ENCODE data around the gene TRIM50.
"Not testable (repeated sequence)": the region's sequence is repeated elsewhere in the genome, so short reads cannot be mapped to it uniquely, and the experiment has no call there.

Gene TRIM50

GRCh38 chr7:73327922-73328321 is at the start of gene TRIM50, which contains the start of gene FKBP6:
TSS of gene TRIM50 (minus strand) at chr7:73328082. CDS start at chr7:73324787, 3,295 bp downstream.
TSS of gene FKBP6 (plus strand) at chr7:73328161. CDS start at chr7:73328429, 268 bp downstream.
- not testable (repeated sequence) for DNase-seq (ENCODE audit: low read depth)

- DNase-seq (ENCODE audit: low read depth), result no peak
Observed at GRCh38 chr7:73376671-73377412, 49.0 kb upstream of the TRIM50 start.

- DNase-seq (ENCODE audit: low read depth), result not testable (repeated sequence)
Observed at GRCh38 chr7:73376262-73376661, 48.4 kb upstream of the TRIM50 start.

GRCh38 chr7:73373741-73374140 is 45.9 kb upstream of the TRIM50 start:
- DNase-seq (ENCODE audit: low read depth), result no peak

GRCh38 chr7:73369622-73370021 is 41.7 kb upstream of the TRIM50 start:
- DNase-seq (ENCODE audit: low read depth), result no peak

- no peak for DNase-seq (ENCODE audit: low read depth)
Observed at GRCh38 chr7:73369009-73369408, 41.1 kb upstream of the TRIM50 start.

- no peak for DNase-seq (ENCODE audit: low read depth)
Observed at GRCh38 chr7:73366990-73367389, 39.1 kb upstream of the TRIM50 start.

GRCh38 chr7:73366127-73366526 is 38.2 kb upstream of the TRIM50 start:
- no peak for DNase-seq (ENCODE audit: low read depth)

- DNase-seq (ENCODE audit: low read depth), result no peak
Observed at GRCh38 chr7:73364006-73364728, 36.3 kb upstream of the TRIM50 start.

GRCh38 chr7:73363225-73364005 is 35.5 kb upstream of the TRIM50 start:
- DNase-seq (ENCODE audit: low read depth), result no peak

GRCh38 chr7:73360590-73360989 is 32.7 kb upstream of the TRIM50 start:
- not testable (repeated sequence) for DNase-seq (ENCODE audit: low read depth)

GRCh38 chr7:73359746-73360375 is 32.0 kb upstream of the TRIM50 start:
- DNase-seq (ENCODE audit: low read depth), result no peak

- no peak for DNase-seq (ENCODE audit: low read depth)
Observed at GRCh38 chr7:73359306-73359705, 31.4 kb upstream of the TRIM50 start.

- no peak for DNase-seq (ENCODE audit: low read depth)
Observed at GRCh38 chr7:73358590-73359275, 30.9 kb upstream of the TRIM50 start.

GRCh38 chr7:73356159-73356558 is 28.3 kb upstream of the TRIM50 start:
- DNase-seq (ENCODE audit: low read depth), result no peak

- no peak for DNase-seq (ENCODE audit: low read depth)
Observed at GRCh38 chr7:73354821-73355220, 26.9 kb upstream of the TRIM50 start.

GRCh38 chr7:73354196-73354595 is 26.3 kb upstream of the TRIM50 start:
- no peak for DNase-seq (ENCODE audit: low read depth)

- DNase-seq (ENCODE audit: low read depth), result no peak
Observed at GRCh38 chr7:73353243-73353642, 25.4 kb upstream of the TRIM50 start.

GRCh38 chr7:73352784-73353183 is 24.9 kb upstream of the TRIM50 start:
- no peak for DNase-seq (ENCODE audit: low read depth)

- no peak for DNase-seq (ENCODE audit: low read depth)
Observed at GRCh38 chr7:73351447-73352167, 23.7 kb upstream of the TRIM50 start.

Measured in activated gamma-delta T cell treated with anti-CD3 and anti-CD28 coated beads, Interleukin-2, amount 50 U/mL, for 16 hours (primary cell).